Lung (tissue), 12 donors: Measurements from ENCODE around the gene SYT3. TPM values are rescaled to one million over a fixed set of nuclear protein-coding genes. Genes with fewer than 3 reads are reported as not detected.

Experiments
- ATAC-seq: fragments of 200-7000 bp; cut with Tn5 transposase; one replicate; pipeline ENCODE4 v1.9.1; 2020; ENCODE audit warnings: moderate number of reproducible peaks; ENCODE audit not compliant: insufficient read depth, low FRiP score
- DNase-seq, 3 donors: peaks; one replicate each; pipeline ENCODE4 v3.0.0-alpha.2; 2013 to 2017
- H3K27ac ChIP-seq, 2 donors: one replicate each; pipeline ENCODE4 v1.5.1; 2013; ENCODE audit warnings: mild to moderate bottlenecking in 2 of 2, moderate library complexity in 2 of 2, control low read depth in 1 of 2, inconsistent platforms in 1 of 2, low read depth in 1 of 2, low read length in 1 of 2
- H3K27me3 ChIP-seq, 3 donors: one replicate each; pipeline ENCODE4 v1.5.1; 2013; ENCODE audit warnings: low read length in 2 of 3; ENCODE audit not compliant: control insufficient read depth in 3 of 3, insufficient read depth in 3 of 3
- H3K36me3 ChIP-seq, 4 donors: one replicate each; pipeline ENCODE4 v1.5.1; 2013; ENCODE audit warnings: low read length in 4 of 4, mild to moderate bottlenecking in 1 of 4, moderate library complexity in 1 of 4; ENCODE audit not compliant: control insufficient read depth in 4 of 4, insufficient read depth in 4 of 4
- H3K4me1 ChIP-seq, 5 donors: one replicate each; pipeline ENCODE4 v1.5.1; 2013; ENCODE audit warnings: low read length in 5 of 5, mild to moderate bottlenecking in 2 of 5, moderate library complexity in 1 of 5; ENCODE audit not compliant: control insufficient read depth in 5 of 5, insufficient read depth in 5 of 5
- H3K4me3 ChIP-seq: one replicate; pipeline ENCODE4 v1.5.1; 2013; ENCODE audit warnings: mild to moderate bottlenecking, control low read depth, moderate library complexity
- H3K9ac ChIP-seq, 2 donors: one replicate each; pipeline ENCODE4 v1.5.1; 2013; ENCODE audit warnings: low read length in 2 of 2, control low read depth in 1 of 2; ENCODE audit not compliant: insufficient read depth in 1 of 2
- H3K9me3 ChIP-seq, 4 donors: one replicate each; pipeline ENCODE4 v1.5.1; 2013; ENCODE audit warnings: low read length in 3 of 4, mild to moderate bottlenecking in 1 of 4, moderate library complexity in 1 of 4; ENCODE audit not compliant: control insufficient read depth in 4 of 4, insufficient read depth in 3 of 4
- WGBS, 2 donors: extraction: QIAGEN DNeasy Blood & Tissue Kit; methylation state at CpG; one replicate each; pipeline ENCODE4 v1.1.7; 2013; 5-methylcytosine and 5-hydroxymethylcytosine counted together
- polyA plus RNA-seq, 2 donors: library from polyadenylated mRNA; stranded (reverse); fragments of 200-250 nt; gene quantifications; one replicate each; pipeline ENCODE4 v1.2.1, GENCODE V29; 2013
- total RNA-seq, 2 donors: library from RNA; depleted of rRNA in 1 of 2; stranded (reverse); fragments of >200 nt in 1 of 2; gene quantifications; one replicate each; pipeline ENCODE4 v1.2.1, GENCODE V29; 2014 to 2021
- TF ChIP-seq, protein P1 (sequence below): IDR thresholded peaks from 2 replicates; pipeline ENCODE4 v1.5.1; 2012; ENCODE audit warnings: mild to moderate bottlenecking; ENCODE audit errors: control extremely low read depth, extremely low read depth
- donor health status: control.
- donor health status: control.
- donor health status: Bipolar disorder and iron deficiency.
- donor health status: healthy.
- donor health status: DM: yes; HTN: yes; CAD: no.

The SYT3 gene
- total and polyA plus RNA-seq, 4 donors = 0.23 to 1.5 (median 0.70) TPM

DNA sequence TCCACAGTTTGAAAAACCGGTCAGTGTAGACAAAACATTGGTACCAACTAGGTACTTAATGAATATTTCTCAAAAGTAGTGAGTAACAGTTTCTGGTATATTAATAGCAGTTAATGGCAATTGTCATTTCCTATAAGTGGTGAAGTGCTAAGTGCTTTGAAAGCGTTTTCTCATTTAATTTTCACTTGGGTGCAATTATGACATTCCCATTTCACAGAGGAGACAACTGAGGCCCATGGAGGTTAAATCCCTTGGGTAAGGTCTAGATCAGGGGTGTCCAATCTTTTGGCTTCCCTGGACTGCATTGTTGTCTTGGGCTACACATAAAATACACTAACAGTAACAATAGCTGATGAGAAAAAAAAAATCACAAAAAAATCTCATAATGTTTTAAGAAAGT, 687 bp upstream of the SYT3 start:
- H3K27me3 ChIP-seq = peaks cover 4 to 35% (median 15%) of the 10 kb centered on the region in 3 donors
- peaks cover 0 to 4% (median 0%) of the 10 kb centered on the region in 5 donors for H3K4me1 ChIP-seq
- TF ChIP-seq, protein P1, sequence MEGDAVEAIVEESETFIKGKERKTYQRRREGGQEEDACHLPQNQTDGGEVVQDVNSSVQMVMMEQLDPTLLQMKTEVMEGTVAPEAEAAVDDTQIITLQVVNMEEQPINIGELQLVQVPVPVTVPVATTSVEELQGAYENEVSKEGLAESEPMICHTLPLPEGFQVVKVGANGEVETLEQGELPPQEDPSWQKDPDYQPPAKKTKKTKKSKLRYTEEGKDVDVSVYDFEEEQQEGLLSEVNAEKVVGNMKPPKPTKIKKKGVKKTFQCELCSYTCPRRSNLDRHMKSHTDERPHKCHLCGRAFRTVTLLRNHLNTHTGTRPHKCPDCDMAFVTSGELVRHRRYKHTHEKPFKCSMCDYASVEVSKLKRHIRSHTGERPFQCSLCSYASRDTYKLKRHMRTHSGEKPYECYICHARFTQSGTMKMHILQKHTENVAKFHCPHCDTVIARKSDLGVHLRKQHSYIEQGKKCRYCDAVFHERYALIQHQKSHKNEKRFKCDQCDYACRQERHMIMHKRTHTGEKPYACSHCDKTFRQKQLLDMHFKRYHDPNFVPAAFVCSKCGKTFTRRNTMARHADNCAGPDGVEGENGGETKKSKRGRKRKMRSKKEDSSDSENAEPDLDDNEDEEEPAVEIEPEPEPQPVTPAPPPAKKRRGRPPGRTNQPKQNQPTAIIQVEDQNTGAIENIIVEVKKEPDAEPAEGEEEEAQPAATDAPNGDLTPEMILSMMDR = no peak
- no peaks in the 10 kb centered on the region for H3K36me3 ChIP-seq
- no peak for DNase-seq
- no peak overlapping the region for H3K4me3 ChIP-seq
- 65 to 68% methylated on average over 2 of the region's 2 CpGs for WGBS, 2 donors
- H3K9ac ChIP-seq = no peak overlapping the region
- no peak for ATAC-seq
- H3K27ac ChIP-seq = no peak overlapping the region
- peaks cover 0 to 12% (median 2%) of the 10 kb centered on the region in 4 donors for H3K9me3 ChIP-seq

DNA sequence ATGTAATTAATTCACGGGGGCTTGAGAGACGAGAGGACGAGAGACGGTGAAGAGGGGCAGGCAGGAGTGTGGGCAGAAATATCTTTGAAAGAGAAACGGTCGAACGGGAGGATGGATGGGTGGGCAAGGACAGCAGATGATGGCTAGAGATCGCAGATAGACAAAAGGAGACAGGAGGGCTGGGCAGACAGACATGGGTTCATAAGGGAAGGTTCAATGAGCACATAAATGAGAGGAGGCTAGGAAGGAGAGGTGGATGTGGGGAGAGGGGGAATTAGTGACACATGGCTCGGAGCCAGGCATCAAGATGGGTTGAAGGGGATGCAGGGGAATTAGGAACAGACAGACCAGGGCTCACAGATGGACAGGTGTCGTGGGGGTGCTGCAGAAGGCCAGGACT, 1.1 kb downstream of the SYT3 start:
- 38 to 51% methylated on average over 10 of the region's 10 CpGs for WGBS, 2 donors
- Histone ChIP-seq H3K9me3 (peaks cover 0 to 25% (median 8%) of the 10 kb centered on the region in 4 donors), H3K27ac (no peak overlapping the region), H3K4me3 (no peak overlapping the region), H3K4me1 (peaks cover 0 to 4% (median 0%) of the 10 kb centered on the region in 5 donors), H3K9ac (no peak overlapping the region), H3K36me3 (no peaks in the 10 kb centered on the region), H3K27me3 (peaks cover 4 to 31% (median 15%) of the 10 kb centered on the region in 3 donors)
- TF ChIP-seq, protein P1 = no peak
- DNase-seq (no peak), ATAC-seq (no peak)

DNA sequence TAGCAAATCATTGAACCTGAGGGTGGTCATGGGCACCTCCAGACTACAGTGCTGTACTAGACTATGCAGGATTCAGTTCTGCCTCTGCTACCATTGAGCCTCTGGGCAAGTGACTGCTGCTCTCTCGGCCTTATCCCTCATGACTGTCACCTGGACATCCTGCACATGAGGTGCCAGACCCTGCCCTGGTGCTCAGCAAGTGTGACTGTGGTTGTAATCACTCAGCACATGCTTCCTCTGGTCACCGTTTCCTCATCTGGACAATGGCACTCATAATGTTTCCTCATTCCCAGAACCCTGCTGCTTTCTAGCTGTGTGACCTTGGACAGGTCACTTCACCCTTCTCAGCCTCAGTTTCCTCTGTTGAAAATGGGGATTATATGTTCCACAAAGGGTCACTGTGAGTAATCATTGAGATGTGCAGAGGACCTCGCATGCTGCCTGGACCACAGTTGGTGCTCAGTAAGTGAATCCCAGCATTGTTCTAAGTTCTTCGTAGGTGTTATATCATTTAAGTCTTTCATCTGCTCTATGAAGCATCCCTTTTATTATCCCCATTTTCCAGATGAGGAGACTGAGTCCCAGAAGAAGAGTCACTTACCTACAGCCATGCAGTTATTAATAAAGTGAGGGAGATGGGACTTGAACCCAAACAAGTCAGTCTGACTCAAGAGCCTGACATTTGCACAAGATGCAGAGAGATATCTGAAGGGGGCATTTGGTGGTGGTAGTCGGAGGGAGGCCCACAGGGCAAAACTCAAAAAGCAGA, 3.2 kb downstream of the SYT3 start:
- no peak for ATAC-seq
- Histone ChIP-seq H3K36me3 (no peaks in the 10 kb centered on the region), H3K27ac (no peak overlapping the region), H3K27me3 (peaks cover 4 to 31% (median 15%) of the 10 kb centered on the region in 3 donors), H3K9me3 (peaks cover 0 to 34% (median 11%) of the 10 kb centered on the region in 4 donors), H3K9ac (no peak overlapping the region), H3K4me1 (peaks cover 0 to 4% (median 0%) of the 10 kb centered on the region in 5 donors), H3K4me3 (no peak overlapping the region)
- no peak for DNase-seq
- TF ChIP-seq, protein P1 = no peak
- WGBS, 2 donors = 65 to 74% methylated on average over 5 of the region's 5 CpGs
